NCI-H774 (cell line): ENCODE data around the gene TLR6.
A peak's percentile ranks its signal among the peaks of the same experiment; 100 is the strongest.

Source experiments
- DNase-seq: peaks from one replicate; lab custom pipeline; 2025; lab: John Stamatoyannopoulos, UW

TLR6 gene, protein sequence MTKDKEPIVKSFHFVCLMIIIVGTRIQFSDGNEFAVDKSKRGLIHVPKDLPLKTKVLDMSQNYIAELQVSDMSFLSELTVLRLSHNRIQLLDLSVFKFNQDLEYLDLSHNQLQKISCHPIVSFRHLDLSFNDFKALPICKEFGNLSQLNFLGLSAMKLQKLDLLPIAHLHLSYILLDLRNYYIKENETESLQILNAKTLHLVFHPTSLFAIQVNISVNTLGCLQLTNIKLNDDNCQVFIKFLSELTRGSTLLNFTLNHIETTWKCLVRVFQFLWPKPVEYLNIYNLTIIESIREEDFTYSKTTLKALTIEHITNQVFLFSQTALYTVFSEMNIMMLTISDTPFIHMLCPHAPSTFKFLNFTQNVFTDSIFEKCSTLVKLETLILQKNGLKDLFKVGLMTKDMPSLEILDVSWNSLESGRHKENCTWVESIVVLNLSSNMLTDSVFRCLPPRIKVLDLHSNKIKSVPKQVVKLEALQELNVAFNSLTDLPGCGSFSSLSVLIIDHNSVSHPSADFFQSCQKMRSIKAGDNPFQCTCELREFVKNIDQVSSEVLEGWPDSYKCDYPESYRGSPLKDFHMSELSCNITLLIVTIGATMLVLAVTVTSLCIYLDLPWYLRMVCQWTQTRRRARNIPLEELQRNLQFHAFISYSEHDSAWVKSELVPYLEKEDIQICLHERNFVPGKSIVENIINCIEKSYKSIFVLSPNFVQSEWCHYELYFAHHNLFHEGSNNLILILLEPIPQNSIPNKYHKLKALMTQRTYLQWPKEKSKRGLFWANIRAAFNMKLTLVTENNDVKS

GRCh38 chr4:38856524-38857337 is at the start of gene TLR6:
TSS of gene TLR6 (minus strand) at chr4:38856817. CDS start at chr4:38829473, 27,344 bp downstream.
- DNase-seq: peak; percentile 75

GRCh38 chr4:38905652-38906385 is 49.2 kb upstream of the TLR6 start:
- no peak for DNase-seq

GRCh38 chr4:38904682-38905081 is 48.1 kb upstream of the TLR6 start:
- DNase-seq: no peak

- no peak for DNase-seq
These were observed 47.6 kb upstream of the TLR6 start for GRCh38 chr4:38904090-38904666.

GRCh38 chr4:38902695-38903094 is 46.1 kb upstream of the TLR6 start:
- peak; percentile 2 for DNase-seq

GRCh38 chr4:38902221-38902620 is 45.6 kb upstream of the TLR6 start:
- DNase-seq: no peak

DNA sequence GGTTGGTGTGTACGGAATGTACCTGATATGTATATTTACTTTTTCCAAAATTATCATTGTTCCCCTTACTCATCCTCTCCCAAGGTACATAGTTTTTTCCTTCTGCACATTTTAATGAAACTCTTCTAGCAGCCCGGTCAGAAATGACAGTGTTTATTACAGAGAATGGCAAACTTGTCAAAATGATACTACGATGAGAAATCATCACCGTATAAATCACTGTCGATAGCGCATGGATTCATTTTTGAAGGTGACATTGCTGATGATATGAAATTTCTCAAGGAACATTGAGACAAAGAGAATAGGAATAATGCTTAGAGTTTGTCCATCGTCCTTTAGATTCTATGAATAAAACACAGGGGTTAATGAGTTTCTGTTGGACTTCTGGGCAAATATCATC is 41.6 kb upstream of the TLR6 start:
- DNase-seq: no peak

GRCh38 chr4:38896940-38897339 is 40.3 kb upstream of the TLR6 start:
- no peak for DNase-seq

DNA sequence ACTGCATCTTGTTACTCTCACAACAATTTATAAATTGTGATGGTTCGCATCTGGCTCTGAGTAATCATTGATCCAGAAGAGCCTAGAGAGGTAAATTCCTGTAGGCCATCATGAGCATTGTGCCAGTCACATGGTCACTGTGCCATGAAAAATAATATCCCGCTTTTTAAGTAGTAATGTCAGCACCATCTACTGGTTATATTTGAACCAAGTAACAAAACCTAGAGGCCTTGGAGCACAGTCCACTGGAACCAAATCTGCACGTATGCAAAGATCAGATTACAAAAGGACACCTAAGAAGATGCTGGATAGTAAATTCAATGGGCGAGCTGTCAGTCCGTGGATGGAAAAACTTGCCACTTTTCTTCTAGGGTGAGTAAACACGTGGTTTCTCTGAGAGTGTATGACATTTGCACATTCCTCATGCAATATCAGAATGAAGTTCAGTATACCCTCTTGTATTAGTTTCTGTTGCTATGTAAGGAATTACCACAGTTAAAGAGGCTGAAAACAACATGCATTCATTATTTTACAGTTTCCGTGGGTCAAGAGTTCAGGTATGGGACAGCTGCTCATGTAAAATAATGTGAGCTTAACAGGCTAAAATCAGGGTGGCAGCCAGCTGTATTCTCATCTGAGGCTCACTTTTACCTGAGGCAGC is 37.8 kb upstream of the TLR6 start:
- no peak for DNase-seq

DNA sequence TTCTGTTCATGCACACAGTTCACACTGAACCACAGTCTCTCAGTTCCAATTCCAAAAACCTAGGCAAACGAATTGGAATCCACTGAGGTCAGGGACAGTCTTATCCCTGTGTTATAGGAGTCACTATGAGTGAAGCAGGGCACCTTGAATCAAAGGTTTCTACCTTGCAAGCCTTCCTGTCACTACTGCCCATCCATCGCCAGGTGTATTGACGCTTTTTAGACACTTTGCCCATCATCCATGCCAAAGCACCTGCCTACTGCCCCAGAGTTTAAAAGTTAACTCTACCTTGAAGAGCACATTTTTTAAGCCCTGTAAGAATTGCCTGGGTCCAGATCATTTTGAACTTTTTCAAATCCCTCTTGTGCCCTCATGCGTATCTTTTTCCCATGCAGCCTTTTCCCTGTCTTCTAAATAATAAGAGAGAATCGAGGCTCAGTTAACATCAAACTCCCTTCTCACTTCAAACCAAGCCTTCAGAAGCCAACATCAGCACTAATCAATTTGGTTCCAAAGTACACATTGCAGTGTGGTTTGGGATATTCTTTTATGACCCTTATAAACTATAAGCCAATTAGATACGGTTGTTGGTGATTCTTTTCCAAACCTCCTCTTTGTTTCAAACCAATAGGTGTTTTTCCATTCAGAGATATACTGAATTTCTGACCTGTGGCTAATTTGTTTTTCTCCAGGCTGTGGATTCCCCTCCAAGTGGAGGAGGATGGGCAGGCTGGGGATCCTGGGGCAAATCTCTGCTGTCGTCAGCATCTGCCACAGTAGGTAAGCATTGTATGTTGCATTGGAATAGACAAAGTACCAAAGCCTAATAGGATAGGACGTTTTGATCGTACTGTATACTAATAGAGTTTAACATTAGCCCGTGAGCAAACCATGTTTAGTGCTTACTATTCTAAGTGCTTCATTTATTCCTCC is 34.7 kb upstream of the TLR6 start:
- no peak for DNase-seq

GRCh38 chr4:38889143-38889542 is 32.5 kb upstream of the TLR6 start:
- DNase-seq: no peak

DNA sequence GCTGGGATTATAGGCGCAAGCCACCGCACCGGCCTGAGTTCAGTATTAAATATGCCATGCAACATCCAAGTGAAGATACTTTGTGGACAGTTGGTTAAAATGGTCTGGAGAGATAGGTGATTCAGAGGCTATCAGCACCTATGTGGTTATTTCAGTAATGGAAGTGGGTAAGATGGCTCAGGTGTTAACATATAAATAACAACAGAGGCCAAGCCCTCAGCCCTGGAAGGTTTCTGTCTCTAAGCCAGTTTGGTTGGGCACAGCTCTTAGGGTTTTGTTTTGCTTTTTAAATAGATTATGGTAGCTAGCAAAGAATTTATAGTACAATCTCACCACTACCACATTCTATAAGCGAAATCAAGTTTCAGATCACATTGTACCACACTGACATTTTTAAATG is 27.6 kb upstream of the TLR6 start:
- DNase-seq: no peak

DNA sequence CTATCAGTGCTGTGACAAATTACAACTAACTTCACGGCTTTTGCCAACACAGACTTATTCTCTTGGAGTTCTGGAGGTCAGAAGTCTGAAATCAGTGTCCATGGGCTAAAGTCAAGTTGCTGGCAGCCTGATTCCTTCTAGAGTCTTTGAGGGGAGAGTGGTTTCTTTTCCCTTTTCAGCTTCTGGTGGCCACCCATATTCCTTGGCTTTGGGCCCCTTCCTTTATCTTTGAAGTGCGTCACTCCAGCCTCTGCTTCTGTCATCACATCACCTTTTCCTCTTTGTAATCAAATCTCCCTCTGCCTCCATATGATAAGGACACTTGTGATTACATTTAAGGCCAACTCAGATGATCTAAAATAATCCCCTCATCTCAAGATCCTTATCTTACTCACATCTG is 20.0 kb upstream of the TLR6 start:
- no peak for DNase-seq

DNA sequence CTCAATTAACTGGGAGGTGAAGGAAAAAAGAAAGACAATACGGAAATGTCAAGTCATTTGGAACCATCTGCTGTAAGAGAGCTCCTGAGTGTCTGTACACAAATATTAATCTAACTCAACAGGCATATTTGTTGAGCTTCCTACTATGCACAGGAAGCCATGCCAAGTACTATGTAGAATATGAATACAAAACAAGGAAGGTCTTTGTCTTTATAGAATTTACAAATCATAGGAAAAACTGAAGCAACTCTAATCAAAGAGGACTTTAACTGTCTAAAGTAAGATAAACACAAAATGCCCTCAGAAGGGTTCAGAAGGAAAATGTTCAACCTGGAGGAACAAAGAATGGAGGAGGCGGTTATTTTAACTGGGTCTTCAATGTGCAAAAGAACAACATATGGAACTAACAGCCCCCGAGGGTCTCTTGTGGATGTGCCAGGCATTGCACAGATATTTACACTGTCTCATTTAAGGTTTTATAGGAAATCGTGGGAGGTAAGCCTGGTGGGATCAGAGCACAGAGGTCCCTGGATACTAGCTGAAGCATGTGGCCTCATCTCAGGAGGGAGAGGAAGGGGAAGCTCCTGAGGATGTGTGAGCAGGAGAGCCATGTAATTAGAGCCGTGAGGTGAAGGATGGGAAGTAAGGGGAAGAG is 16.8 kb upstream of the TLR6 start:
- peak; percentile 50 for DNase-seq

DNA sequence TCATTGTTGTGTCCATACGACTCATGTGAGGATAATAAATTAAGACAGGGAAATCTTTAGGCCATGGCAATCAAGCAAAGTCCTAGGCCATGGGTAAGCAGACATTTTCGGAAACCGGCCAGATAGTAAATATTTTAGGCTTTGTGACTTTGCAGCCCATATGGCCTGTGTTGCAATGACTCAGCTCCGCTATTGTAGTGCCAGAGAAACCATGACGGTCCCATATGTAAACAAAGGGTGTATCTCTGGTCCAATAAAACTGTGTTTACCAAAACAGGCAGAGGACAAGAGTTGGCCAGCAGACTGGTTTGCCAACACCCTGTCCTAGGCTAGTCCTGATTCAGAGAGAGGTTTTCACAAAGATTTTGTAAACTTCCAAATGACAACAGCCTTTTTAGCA is 16.0 kb upstream of the TLR6 start:
- peak; percentile 83 for DNase-seq

DNA sequence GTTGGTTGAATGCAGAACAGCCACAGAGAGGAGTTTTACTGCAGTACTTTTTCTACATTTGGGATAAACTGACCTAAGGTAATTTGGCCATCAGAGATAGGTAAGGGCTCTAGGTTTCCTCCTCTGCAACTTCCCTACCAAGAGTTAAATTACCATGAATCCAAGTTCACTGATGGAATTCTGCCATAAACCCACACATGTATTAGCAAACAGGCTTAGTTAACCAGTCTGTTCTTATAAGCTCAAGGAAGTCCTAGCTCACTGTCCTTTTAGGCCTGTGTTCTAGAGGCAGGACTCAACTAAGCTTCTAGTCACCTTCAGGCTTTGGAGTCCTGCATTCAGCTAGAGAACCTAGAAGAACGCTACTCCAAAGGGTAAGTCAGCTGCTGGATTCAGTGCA is 15.0 kb upstream of the TLR6 start:
- DNase-seq: no peak

- DNase-seq: no peak
These were observed 13.6 kb upstream of the TLR6 start for GRCh38 chr4:38870098-38870808.

GRCh38 chr4:38869511-38869910 is 12.9 kb upstream of the TLR6 start:
- no peak for DNase-seq
